Activated CD4-positive, alpha-beta T cell treated with anti-CD3 and anti-CD28 coated beads, Interleukin-2, Interleukin-6, amounts not matched to agents 100 ng/mL and 50 ng/mL, durations not matched to agents 16 hours and 8 hours (primary cell): ENCODE measurements around the gene MVD.
"Not testable (repeated sequence)": the region's sequence is repeated elsewhere in the genome, so short reads cannot be mapped to it uniquely, and the experiment has no call there.

Source experiments
- DNase-seq: peaks from one replicate; pipeline ENCODE4 v3.0.0-alpha.2; 2020

The MVD gene

GRCh38 chr16:88622866-88623265 lies 40.0 kb downstream of the MVD start:
- no peak for DNase-seq

- no peak for DNase-seq
Measured at GRCh38 chr16:88622125-88622524, 40.8 kb downstream of the MVD start.

- peak; percentile 73 for DNase-seq
Measured at GRCh38 chr16:88619859-88620815, 42.8 kb downstream of the MVD start.

GRCh38 chr16:88618956-88619667 lies 43.8 kb downstream of the MVD start:
- no peak for DNase-seq

GRCh38 chr16:88618182-88618955 lies 44.5 kb downstream of the MVD start:
- no peak for DNase-seq

GRCh38 chr16:88617268-88618031 lies 45.4 kb downstream of the MVD start:
- DNase-seq, result no peak

GRCh38 chr16:88616736-88617135 lies 46.2 kb downstream of the MVD start:
- no peak for DNase-seq

- DNase-seq, result no peak
Measured at GRCh38 chr16:88616320-88616719, 46.6 kb downstream of the MVD start.

- no peak for DNase-seq
Measured at GRCh38 chr16:88614818-88615580, 47.9 kb downstream of the MVD start.

- DNase-seq, result no peak
Measured at GRCh38 chr16:88613911-88614817, 48.7 kb downstream of the MVD start.

GRCh38 chr16:88613293-88613692 lies 49.6 kb downstream of the MVD start:
- DNase-seq, result no peak

GRCh38 chr16:88610909-88611812 lies 51.7 kb downstream of the MVD start:
- no peak for DNase-seq

GRCh38 chr16:88610080-88610479 lies 52.8 kb downstream of the MVD start:
- DNase-seq, result no peak

GRCh38 chr16:88609426-88609825 lies 53.5 kb downstream of the MVD start:
- DNase-seq, result not testable (repeated sequence)

- DNase-seq, result no peak
Measured at GRCh38 chr16:88608076-88608475, 54.8 kb downstream of the MVD start.

- DNase-seq, result no peak
Measured at GRCh38 chr16:88606148-88606757, 56.6 kb downstream of the MVD start.

- DNase-seq, result no peak
Measured at GRCh38 chr16:88605186-88606147, 57.4 kb downstream of the MVD start.

GRCh38 chr16:88602091-88602490 lies 60.8 kb downstream of the MVD start:
- no peak for DNase-seq
